HG03066 (cell line): ENCODE data around the gene RRN3.
"Not testable (repeated sequence)": the region's sequence is repeated elsewhere in the genome, so short reads cannot be mapped to it uniquely, and the experiment has no call there.

Experiments used
- ATAC-seq: cut with Tn5 transposase; IDR thresholded peaks from one replicate; pipeline ENCODE4 v1.9.1; 2021; ENCODE audit warnings: low read depth; ENCODE audit not compliant: unreplicated experiment

Gene RRN3, protein sequence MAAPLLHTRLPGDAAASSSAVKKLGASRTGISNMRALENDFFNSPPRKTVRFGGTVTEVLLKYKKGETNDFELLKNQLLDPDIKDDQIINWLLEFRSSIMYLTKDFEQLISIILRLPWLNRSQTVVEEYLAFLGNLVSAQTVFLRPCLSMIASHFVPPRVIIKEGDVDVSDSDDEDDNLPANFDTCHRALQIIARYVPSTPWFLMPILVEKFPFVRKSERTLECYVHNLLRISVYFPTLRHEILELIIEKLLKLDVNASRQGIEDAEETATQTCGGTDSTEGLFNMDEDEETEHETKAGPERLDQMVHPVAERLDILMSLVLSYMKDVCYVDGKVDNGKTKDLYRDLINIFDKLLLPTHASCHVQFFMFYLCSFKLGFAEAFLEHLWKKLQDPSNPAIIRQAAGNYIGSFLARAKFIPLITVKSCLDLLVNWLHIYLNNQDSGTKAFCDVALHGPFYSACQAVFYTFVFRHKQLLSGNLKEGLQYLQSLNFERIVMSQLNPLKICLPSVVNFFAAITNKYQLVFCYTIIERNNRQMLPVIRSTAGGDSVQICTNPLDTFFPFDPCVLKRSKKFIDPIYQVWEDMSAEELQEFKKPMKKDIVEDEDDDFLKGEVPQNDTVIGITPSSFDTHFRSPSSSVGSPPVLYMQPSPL

DNA sequence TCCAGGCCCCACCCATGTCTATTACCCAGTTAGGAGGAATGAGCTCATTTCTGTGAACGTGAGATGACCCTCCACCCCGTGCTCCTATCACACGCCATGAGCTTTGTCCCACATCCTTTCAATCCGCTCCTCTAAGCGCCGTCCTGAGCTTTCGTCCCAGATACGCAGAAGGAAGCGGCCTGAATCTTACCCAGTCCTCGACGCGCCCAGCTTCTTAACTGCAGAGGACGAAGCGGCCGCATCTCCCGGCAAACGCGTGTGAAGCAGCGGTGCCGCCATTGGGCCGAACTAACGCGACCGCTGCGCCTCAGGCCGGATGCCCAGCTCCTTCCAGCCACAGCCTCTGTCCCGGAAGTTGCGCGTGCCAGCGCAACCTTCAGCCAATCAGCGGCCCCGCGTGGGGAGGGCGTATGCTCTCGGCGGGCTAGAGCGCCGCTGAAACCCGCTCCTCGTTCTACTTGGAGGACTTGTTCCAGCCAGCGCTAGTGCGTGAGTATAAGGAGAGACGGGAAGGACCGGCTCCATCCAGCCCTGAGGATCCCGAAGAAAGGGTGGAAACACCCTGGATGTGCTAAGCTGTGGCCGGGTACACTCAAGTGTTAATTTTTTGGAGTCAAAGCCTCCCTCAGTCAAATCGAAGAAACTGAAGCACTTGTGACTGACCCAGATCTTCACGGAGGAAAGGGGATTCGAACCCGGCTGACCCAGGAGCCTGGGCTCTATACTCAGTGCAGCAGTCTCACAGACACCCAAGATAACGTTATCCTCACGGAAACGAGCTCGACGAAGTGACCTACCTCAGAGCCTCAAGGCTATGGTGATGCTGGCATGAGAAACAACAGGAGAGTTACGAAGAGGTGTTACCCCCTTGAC, at the start of gene RRN3:
TSS of gene RRN3 (minus strand) at position 318 of the 873 bp plus-strand sequence. CDS start at position 279, 39 bp downstream.
- ATAC-seq: peak; percentile 99

GRCh38 chr16:15143601-15144091, 49.6 kb upstream of the RRN3 start:
- not testable (repeated sequence) for ATAC-seq

GRCh38 chr16:15142891-15143600, 49.0 kb upstream of the RRN3 start:
- ATAC-seq: not testable (repeated sequence)

- ATAC-seq: not testable (repeated sequence)
Observed at GRCh38 chr16:15142107-15142890, 48.2 kb upstream of the RRN3 start.

GRCh38 chr16:15141586-15141985, 47.5 kb upstream of the RRN3 start:
- no peak for ATAC-seq

GRCh38 chr16:15140444-15141365, 46.6 kb upstream of the RRN3 start:
- ATAC-seq: not testable (repeated sequence)

DNA sequence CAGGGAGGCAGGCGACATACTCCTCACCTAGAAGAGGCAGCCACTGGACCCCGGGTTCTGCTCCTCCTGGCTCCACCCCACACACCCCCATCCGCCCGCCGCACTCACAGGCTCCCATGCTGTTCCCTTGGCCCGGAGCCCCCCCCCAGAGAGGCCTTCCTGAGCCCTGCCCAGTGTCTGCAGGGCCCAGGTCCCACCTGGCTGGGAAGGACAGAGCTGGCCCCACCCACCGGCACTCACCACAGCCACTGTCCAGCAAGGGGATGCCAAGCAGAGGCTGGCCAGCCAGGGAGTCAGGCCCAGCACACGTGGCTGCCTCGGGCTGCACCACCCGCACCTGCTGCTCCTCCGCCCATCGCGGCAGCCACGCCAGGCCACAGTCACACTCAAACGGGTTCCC, 43.4 kb upstream of the RRN3 start:
- ATAC-seq: not testable (repeated sequence)

DNA sequence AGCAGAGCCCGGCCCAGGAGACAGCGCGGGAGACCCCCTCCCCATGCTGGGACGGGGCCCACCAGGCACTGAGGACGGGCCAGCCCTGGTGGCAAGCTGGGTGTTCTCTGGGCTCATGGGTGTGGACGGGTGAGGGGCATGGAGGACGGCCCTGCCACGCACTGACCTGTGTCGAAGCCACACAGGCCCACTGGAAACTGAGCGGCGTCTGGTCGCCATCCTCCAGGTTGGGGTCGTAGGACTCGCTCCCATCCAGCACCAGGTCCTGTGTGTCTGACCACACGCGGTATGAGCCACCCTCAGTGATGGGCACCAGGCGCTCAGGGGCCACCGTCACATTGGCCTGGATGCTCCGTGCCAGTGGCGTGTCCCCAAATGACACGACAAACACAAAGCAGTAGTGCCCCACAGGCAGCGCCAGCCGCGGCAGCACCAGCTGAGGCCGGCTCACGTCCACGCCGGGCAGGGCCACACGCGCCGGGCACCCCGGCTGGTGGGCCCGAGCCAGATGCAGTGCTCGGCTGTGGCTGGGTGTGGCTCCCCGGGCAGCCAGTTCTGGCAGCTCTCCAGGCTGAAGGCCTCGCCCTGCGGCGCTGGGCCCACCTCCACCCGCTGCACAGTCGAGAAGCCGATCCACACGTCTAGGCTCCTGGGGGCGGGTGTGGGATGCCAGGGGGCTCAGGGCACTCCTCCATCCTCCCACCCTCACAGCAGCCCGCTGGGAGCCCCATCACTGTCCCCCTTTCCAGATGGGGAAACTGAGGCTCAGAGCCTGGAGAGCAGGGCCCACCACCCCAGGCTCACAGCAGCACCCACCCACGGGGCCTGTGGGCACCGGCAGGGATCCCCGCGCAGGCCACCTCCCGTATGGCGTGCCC, 41.6 kb upstream of the RRN3 start:
- not testable (repeated sequence) for ATAC-seq

- not testable (repeated sequence) for ATAC-seq
Observed at GRCh38 chr16:15134752-15135482, 40.8 kb upstream of the RRN3 start.

- ATAC-seq: not testable (repeated sequence)
Observed at GRCh38 chr16:15133554-15133953, 39.5 kb upstream of the RRN3 start.

DNA sequence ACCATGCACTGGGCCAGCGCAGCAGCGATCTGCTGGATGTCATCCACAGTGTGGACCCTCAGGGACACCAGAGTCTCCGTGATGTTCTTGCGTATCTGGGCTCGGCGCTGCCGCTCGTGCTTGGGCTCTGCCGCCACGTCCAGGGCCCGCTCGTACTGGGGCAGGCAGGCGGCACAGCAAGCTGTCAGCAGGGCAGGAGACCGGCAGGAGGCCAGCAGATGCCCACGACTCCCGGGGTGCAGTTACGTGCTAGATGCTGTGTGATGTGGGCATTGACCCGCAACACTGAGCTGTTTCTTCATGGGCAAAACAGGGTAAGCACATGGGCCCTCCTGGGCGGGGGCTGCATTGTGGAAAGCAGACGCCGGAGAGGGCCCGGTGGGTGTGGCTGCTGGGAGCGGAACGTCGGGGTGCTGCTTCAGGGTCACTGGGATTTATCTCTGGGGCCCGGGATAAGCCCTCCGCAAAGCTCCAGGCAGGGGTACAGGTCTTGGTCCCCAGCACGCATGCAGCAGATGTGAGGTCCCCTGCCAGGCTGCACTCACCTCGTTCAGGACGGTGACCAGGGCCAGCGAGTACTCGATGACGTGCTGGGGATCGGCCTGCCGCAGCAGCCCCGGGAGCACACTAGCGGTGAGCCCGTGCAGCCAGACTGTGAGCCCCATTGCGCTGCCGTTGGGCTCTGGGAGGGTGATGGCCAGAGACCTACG, 38.8 kb upstream of the RRN3 start:
- not testable (repeated sequence) for ATAC-seq

GRCh38 chr16:15130943-15131700, 37.0 kb upstream of the RRN3 start:
- ATAC-seq: not testable (repeated sequence)

DNA sequence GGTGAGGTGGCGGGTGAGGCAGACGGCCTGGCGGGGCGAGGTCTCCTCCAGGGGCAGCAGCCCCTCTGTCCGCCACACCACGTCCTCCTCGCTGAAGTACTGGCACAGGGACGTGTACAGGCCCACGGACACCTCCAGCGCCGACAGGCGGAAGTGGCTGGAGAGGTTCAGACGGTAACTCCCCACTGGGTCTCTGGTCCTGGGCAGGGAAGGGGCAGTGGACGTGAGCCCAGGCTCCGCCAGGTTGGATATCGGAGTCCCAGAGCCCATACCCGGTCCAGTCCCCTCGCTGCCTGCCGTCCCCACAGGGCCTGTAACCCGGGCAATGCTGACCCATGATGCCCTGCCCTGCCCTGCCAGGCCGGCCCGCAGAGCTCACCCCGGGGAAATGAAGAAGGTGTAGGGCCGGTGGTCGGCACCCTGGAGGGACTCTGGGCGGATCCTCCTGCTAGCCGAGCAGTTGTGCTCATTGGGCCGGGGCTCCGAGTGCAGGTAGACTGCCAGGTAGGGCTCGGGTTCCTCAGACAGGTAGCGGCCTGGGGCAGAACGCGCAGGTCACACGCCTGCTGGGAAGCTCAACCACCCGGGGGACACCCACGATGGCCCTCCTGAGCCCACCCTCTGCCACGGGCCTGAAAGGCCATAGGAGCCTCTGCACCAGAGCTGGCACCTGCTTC, 36.3 kb upstream of the RRN3 start:
- not testable (repeated sequence) for ATAC-seq

DNA sequence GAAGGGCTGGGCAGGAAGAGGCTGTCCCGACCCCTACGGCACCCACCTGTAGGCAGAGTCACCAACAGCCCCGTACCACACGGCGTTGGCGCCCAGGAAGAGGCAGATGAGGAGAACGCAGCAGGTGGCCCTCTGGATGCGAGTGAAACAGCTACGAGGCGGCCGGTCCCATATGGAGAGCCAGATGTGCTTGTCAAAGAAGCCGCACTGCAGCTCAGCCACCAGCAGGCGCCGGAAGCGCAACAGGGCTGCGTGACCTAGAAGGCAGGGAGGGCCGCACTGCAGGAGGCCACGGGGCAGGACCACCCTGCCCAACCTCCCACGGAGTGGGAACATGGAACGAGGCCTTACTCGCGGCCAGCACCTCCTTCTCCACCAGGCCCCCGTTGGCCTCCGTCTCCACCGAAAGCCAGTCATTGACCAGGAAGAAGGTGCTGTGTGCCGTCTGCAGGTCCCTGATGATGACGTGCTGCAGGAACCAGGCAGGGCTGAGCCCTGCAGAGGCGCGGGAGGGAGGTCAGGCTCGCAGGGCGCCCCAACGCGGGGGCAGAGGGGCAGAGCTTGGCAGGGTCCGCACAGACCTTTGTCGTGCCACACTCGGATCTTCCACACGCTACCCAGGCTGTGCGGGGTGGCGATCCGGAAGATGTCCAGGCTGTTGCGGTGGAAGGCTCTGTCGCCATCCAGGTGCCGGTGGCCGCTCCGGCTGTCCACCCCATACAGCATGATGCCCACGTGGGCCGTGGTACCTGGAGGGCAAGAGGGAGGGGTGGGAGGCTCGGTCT, 33.8 kb upstream of the RRN3 start:
- not testable (repeated sequence) for ATAC-seq
